Left ventricle myocardium superior (tissue), 1 donor: Measurements from ENCODE around the gene NIPSNAP2. TPM values are rescaled to one million over a fixed set of nuclear protein-coding genes. Genes with fewer than 3 reads are reported as not detected.
"Not testable (repeated sequence)": the region's sequence is repeated elsewhere in the genome, so short reads cannot be mapped to it uniquely, and the experiment has no call there.

Experiments
- ATAC-seq: fragments of 200-7000 bp; cut with Tn5 transposase; one replicate; pipeline ENCODE4 v1.9.1; 2020; ENCODE audit warnings: mild to moderate bottlenecking, moderate library complexity
- DNase-seq: peaks from one replicate; pipeline ENCODE4 v3.0.0-alpha.2; 2020
- intact Hi-C: fragments of 100-400 bp; cut with micrococcal nuclease; formaldehyde crosslinking; loops from one replicate; pipeline ENCODE4 v1.11.0; 2022
- long read RNA-seq: library from polyadenylated mRNA; unstranded; transcript quantifications from one replicate; pipeline ENCODE4 v2.0.0, GENCODE V29; 2021
- total RNA-seq: library from RNA; stranded (reverse); fragmentation: NEBNext Ultra II Directional; extraction: Animal tissue kit (Norgen Biotek cat#: 25700); gene quantifications from one replicate; pipeline ENCODE4 v1.2.1, GENCODE V29; 2021
- donor health status: DM: no; HTN: yes; CAD: no; lungs with severe emphysema.

The NIPSNAP2 gene
- total RNA-seq, result 374 TPM
- long read RNA-seq, full-length matches to known transcripts, result 707 of 820 reads
- long read RNA-seq, partial matches to known transcripts, result 53 of 820 reads
- long read RNA-seq, other reads (novel, unspliced or antisense), result 60 of 820 reads

- ATAC-seq (peak; percentile 95), DNase-seq (peak; percentile 93)
- intact Hi-C loops, result no loop called here
These were observed at the start of gene NIPSNAP2 for GRCh38 chr7:55964261-55965099. TSS of gene NIPSNAP2 (plus strand) at chr7:55964585. CDS start at chr7:55964610, 25 bp downstream.

GRCh38 chr7:55917771-55918170 is 46.6 kb upstream of the NIPSNAP2 start:
- ATAC-seq (no peak), DNase-seq (no peak)
- intact Hi-C loops, result no loop called here

GRCh38 chr7:55928006-55928767 is 36.2 kb upstream of the NIPSNAP2 start:
- ATAC-seq (no peak), DNase-seq (no peak)
- intact Hi-C loops, result no loop called here

- intact Hi-C loops, result no loop called here
- DNase-seq, result no peak
- ATAC-seq, result no peak
These were observed 32.8 kb upstream of the NIPSNAP2 start for GRCh38 chr7:55931421-55932151.

GRCh38 chr7:55939514-55940123 is 24.8 kb upstream of the NIPSNAP2 start:
- ATAC-seq (no peak), DNase-seq (no peak)
- intact Hi-C loops, result no loop called here

GRCh38 chr7:55946545-55946944 is 17.8 kb upstream of the NIPSNAP2 start:
- DNase-seq (no peak), ATAC-seq (no peak)
- intact Hi-C loops, result no loop called here

- ATAC-seq (peak; percentile 100), DNase-seq (peak; percentile 95)
- intact Hi-C loops, result no loop called here
These were observed 12.6 kb upstream of the NIPSNAP2 start, which contains the start of gene MRPS17 for GRCh38 chr7:55951637-55952351. TSS of gene MRPS17 (plus strand) at chr7:55951877. CDS start at chr7:55953196, 1,319 bp downstream.

GRCh38 chr7:55952352-55952671 is 12.1 kb upstream of the NIPSNAP2 start:
- DNase-seq, ATAC-seq, intact Hi-C loops: not testable (repeated sequence)

- intact Hi-C loops, result no loop called here
- DNase-seq (no peak), ATAC-seq (no peak)
These were observed 10.5 kb upstream of the NIPSNAP2 start for GRCh38 chr7:55953707-55954475.

- ATAC-seq, result no peak
- no peak for DNase-seq
- intact Hi-C loops, result no loop called here
These were observed 7.2 kb upstream of the NIPSNAP2 start for GRCh38 chr7:55957190-55957589.

- intact Hi-C loops, result no loop called here
- no peak for DNase-seq
- ATAC-seq, result no peak
These were observed 2.4 kb upstream of the NIPSNAP2 start for GRCh38 chr7:55962014-55962413.

GRCh38 chr7:55963584-55964168 is 709 bp upstream of the NIPSNAP2 start:
- DNase-seq, result no peak
- no peak for ATAC-seq
- intact Hi-C loops, result no loop called here

- DNase-seq (no peak), ATAC-seq (no peak)
- intact Hi-C loops, result no loop called here
These were observed 700 bp downstream of the NIPSNAP2 start for GRCh38 chr7:55965100-55965470.

GRCh38 chr7:55965805-55966421 is 1.5 kb downstream of the NIPSNAP2 start:
- DNase-seq (peak; percentile 62), ATAC-seq (peak; percentile 60)
- intact Hi-C loops, result no loop called here

GRCh38 chr7:55966851-55967250 is 2.5 kb downstream of the NIPSNAP2 start:
- intact Hi-C loops, result no loop called here
- DNase-seq (no peak), ATAC-seq (no peak)

GRCh38 chr7:55969391-55969790 is 5.0 kb downstream of the NIPSNAP2 start:
- no peak for ATAC-seq
- no peak for DNase-seq
- intact Hi-C loops, result no loop called here

- ATAC-seq, result peak; percentile 55
- no peak for DNase-seq
- intact Hi-C loops, result no loop called here
These were observed 6.2 kb downstream of the NIPSNAP2 start for GRCh38 chr7:55970561-55970960.
